ENCODE measurements around the gene RNPS1. TPM values are rescaled to one million over a fixed set of nuclear protein-coding genes. Genes with fewer than 3 reads are reported as not detected.
"Not testable (repeated sequence)": the region's sequence is repeated elsewhere in the genome, so short reads cannot be mapped to it uniquely, and the experiment has no call there.

RNPS1 gene
- total RNA-seq, 2 donors from 2014 or later, result 94.5 to 157 TPM

- DNase-seq (ENCODE audit: low spot score), result no peak
- Histone ChIP-seq H3K4me1 (ENCODE audit: control insufficient read depth in 1 of 2, low read depth in 2 of 2) (no peaks in the 10 kb centered on the region), H3K36me3 (peaks cover 41% of the 10 kb centered on the region), H3K27me3 (replicated peaks; ENCODE audit: insufficient read depth) (no peaks in the 10 kb centered on the region), H3K9me3 (no peaks in the 10 kb centered on the region), H3K4me3 (no peak overlapping the region), H3K27ac (no peak overlapping the region)
- ATAC-seq (ENCODE audit: insufficient number of reproducible peaks, low FRiP score, low read depth), result no peak
- TF ChIP-seq, protein P1, sequence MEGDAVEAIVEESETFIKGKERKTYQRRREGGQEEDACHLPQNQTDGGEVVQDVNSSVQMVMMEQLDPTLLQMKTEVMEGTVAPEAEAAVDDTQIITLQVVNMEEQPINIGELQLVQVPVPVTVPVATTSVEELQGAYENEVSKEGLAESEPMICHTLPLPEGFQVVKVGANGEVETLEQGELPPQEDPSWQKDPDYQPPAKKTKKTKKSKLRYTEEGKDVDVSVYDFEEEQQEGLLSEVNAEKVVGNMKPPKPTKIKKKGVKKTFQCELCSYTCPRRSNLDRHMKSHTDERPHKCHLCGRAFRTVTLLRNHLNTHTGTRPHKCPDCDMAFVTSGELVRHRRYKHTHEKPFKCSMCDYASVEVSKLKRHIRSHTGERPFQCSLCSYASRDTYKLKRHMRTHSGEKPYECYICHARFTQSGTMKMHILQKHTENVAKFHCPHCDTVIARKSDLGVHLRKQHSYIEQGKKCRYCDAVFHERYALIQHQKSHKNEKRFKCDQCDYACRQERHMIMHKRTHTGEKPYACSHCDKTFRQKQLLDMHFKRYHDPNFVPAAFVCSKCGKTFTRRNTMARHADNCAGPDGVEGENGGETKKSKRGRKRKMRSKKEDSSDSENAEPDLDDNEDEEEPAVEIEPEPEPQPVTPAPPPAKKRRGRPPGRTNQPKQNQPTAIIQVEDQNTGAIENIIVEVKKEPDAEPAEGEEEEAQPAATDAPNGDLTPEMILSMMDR (IDR thresholded peaks at IDR 0.05), result no peak
Observed at GRCh38 chr16:2244301-2244700, 23.6 kb downstream of the RNPS1 start.

DNA sequence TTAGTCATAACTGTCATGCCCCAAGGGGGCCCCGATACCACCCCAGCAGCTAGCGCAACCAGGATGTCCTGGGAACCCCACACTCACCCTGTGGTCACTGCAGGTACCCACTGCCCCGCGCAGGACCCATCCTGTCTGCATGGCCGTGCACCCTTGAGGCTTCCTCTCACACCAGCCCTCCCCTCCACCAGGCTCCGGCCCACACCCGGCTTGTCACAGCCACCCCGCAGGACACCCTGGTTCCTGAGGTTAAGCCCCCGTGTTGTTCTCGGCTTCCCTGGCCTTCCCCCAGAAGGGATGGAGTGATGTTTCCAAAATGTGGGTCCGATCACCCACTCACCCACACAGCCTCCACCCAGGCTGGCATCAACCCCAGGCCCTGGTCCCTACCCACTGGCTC lies 24.1 kb downstream of the RNPS1 start:
- no peak for DNase-seq (ENCODE audit: low spot score)

DNA sequence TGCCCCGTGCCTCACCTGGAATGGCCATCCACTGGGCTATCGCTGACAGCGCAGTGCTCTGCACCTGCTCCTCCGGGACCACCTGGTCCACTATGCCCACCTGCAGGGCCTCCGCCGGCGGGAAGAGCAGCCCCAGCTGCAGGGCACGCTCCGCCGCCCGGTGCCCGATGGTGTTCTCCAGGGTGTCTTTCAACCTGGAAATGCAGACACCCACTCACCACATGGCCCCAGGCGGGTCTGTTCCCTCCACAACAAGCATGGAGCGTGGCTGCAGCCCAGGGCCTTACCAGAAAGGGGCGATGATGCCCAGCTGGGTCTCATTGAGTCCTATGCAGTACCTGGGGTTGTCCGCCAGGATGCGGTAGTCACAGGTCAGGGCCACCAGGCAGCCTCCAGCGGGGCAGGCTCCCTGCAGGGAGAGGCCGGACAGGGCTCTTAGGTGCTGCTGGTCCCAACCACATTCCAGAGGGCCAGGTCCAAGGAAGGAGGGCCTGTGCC lies 24.8 kb downstream of the RNPS1 start:
- no peak overlapping the region for H3K27ac ChIP-seq
- no peak overlapping the region for H3K4me3 ChIP-seq
- H3K4me1 ChIP-seq (ENCODE audit: control insufficient read depth in 1 of 2, low read depth in 2 of 2), result no peaks in the 10 kb centered on the region
- no peaks in the 10 kb centered on the region for H3K27me3 ChIP-seq (replicated peaks; ENCODE audit: insufficient read depth)
- ATAC-seq (ENCODE audit: insufficient number of reproducible peaks, low FRiP score, low read depth) (no peak), DNase-seq (ENCODE audit: low spot score) (no peak)
- TF ChIP-seq, protein P1 (IDR thresholded peaks at IDR 0.05), result no peak
- H3K9me3 ChIP-seq, result no peaks in the 10 kb centered on the region
- H3K36me3 ChIP-seq, result peaks cover 41% of the 10 kb centered on the region

More for the DNA sequence above, 24.1 kb downstream of the RNPS1 start:
- no peaks in the 10 kb centered on the region for H3K27me3 ChIP-seq (replicated peaks; ENCODE audit: insufficient read depth)
- H3K4me1 ChIP-seq (ENCODE audit: control insufficient read depth in 1 of 2, low read depth in 2 of 2), result no peaks in the 10 kb centered on the region
- H3K36me3 ChIP-seq, result peaks cover 41% of the 10 kb centered on the region
- H3K9me3 ChIP-seq, result no peaks in the 10 kb centered on the region
- TF ChIP-seq, protein P1 (IDR thresholded peaks at IDR 0.05), result no peak
- H3K27ac ChIP-seq, result no peak overlapping the region
- ATAC-seq (ENCODE audit: insufficient number of reproducible peaks, low FRiP score, low read depth), result no peak
- H3K4me3 ChIP-seq, result no peak overlapping the region

DNA sequence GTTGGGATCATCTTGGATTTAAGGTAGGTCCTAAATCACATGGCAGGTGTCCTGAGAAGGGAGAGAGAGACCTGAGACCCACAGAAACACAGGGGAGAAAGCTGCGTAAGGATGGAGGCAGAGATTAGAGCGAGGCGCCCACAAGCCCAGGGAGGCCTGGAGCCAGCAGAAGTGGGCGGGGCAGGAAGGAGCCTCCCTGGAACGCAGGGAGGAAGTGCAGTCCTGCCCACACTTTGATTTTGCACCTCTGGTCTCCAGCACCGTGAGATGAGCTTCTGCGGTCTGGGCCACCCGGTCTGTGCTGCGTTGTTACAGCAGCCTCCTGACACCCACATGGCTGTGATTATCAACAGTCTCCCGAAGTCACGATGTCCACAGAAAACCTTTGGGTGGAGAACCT lies 25.3 kb downstream of the RNPS1 start:
- TF ChIP-seq, protein P1 (IDR thresholded peaks at IDR 0.05), result no peak
- DNase-seq (ENCODE audit: low spot score), result no peak
- no peak for ATAC-seq (ENCODE audit: insufficient number of reproducible peaks, low FRiP score, low read depth)
- Histone ChIP-seq H3K9me3 (no peaks in the 10 kb centered on the region), H3K27me3 (replicated peaks; ENCODE audit: insufficient read depth) (no peaks in the 10 kb centered on the region), H3K4me1 (ENCODE audit: control insufficient read depth in 1 of 2, low read depth in 2 of 2) (no peaks in the 10 kb centered on the region), H3K36me3 (peaks cover 41% of the 10 kb centered on the region), H3K27ac (no peak overlapping the region), H3K4me3 (no peak overlapping the region)

- not testable (repeated sequence) for H3K27ac ChIP-seq; H3K27me3 ChIP-seq (replicated peaks; ENCODE audit: insufficient read depth); H3K4me3 ChIP-seq; DNase-seq (ENCODE audit: low spot score); ATAC-seq (ENCODE audit: insufficient number of reproducible peaks, low FRiP score, low read depth); H3K9me3 ChIP-seq
- Histone ChIP-seq H3K36me3 (peaks cover 32% of the 10 kb centered on the region), H3K4me1 (ENCODE audit: control insufficient read depth in 1 of 2, low read depth in 2 of 2) (peaks cover 10 to 14% of the 10 kb centered on the region in 2 donors)
Observed at GRCh38 chr16:2240331-2240730, 27.6 kb downstream of the RNPS1 start.
